Fibroblast of lung (primary cell): ENCODE results near the gene F13A1. TPM values are rescaled to one million over a fixed set of nuclear protein-coding genes. Genes with fewer than 3 reads are reported as not detected.

Experiments
- DNase-seq, 2 donors: peaks; one replicate each; pipeline versions ENCODE4 v3.0.0 to v3.0.0-alpha.2; 2010; ENCODE audit warnings: low read depth in 2 of 2
- H2AFZ ChIP-seq: 2 replicates; pipeline ENCODE4 v1.5.1; 2012; ENCODE audit warnings: low read length, control low read depth, inconsistent platforms
- H3K27ac ChIP-seq: 2 replicates; pipeline ENCODE4 v1.5.1; 2011; ENCODE audit warnings: low read length, control low read depth; ENCODE audit not compliant: insufficient read depth
- H3K27me3 ChIP-seq: 2 replicates; pipeline ENCODE4 v1.5.1; 2011; ENCODE audit warnings: mild to moderate bottlenecking, low read length; ENCODE audit not compliant: control insufficient read depth, insufficient read depth
- H3K36me3 ChIP-seq: 2 replicates; pipeline ENCODE4 v1.5.1; 2011; ENCODE audit warnings: low read length; ENCODE audit not compliant: control insufficient read depth, insufficient read depth
- H3K4me1 ChIP-seq: 2 replicates; pipeline ENCODE4 v1.5.1; 2011; ENCODE audit warnings: low read length; ENCODE audit not compliant: control insufficient read depth, insufficient read depth; ENCODE audit errors: extremely low read depth
- H3K4me2 ChIP-seq: 2 replicates; pipeline ENCODE4 v1.5.1; 2011; ENCODE audit warnings: low read length, control low read depth; ENCODE audit not compliant: insufficient read depth; ENCODE audit errors: extremely low read depth
- H3K4me3 ChIP-seq, 4 experiments: fragments of 200-600 bp in 1 of 4; sonication (generic) in 1 of 4; replicated peaks in 1 of 4; 2 replicates each; pipeline ENCODE4 v1.5.1; 2011 to 2016; ENCODE audit warnings: low read length in 4 of 4, low read depth in 3 of 4, mild to moderate bottlenecking in 3 of 4, control low read depth in 2 of 4, inconsistent platforms in 1 of 4, mixed read lengths in 1 of 4; ENCODE audit not compliant: insufficient read depth in 1 of 4; ENCODE audit errors: control extremely low read depth in 1 of 4
- H3K79me2 ChIP-seq: 2 replicates; pipeline ENCODE4 v1.5.1; 2012; ENCODE audit warnings: mild to moderate bottlenecking, low read length, inconsistent platforms; ENCODE audit not compliant: control insufficient read depth, insufficient read depth
- H3K9ac ChIP-seq: 2 replicates; pipeline ENCODE4 v1.5.1; 2011; ENCODE audit warnings: mild to moderate bottlenecking, low read length, control low read depth; ENCODE audit not compliant: insufficient read depth
- H3K9me3 ChIP-seq: 2 replicates; pipeline ENCODE4 v1.5.1; 2012; ENCODE audit warnings: low read depth, low read length; ENCODE audit not compliant: control insufficient read depth, insufficient read depth
- H4K20me1 ChIP-seq: 2 replicates; pipeline ENCODE4 v1.5.1; 2011; ENCODE audit warnings: low read length; ENCODE audit not compliant: control insufficient read depth, insufficient read depth; ENCODE audit errors: extremely low read depth
- EZH2 ChIP-seq: IDR thresholded peaks from 2 replicates; pipeline ENCODE4 v1.5.1; 2012; ENCODE audit warnings: low read length, control low read depth, mild to moderate bottlenecking; ENCODE audit errors: missing control alignments
- polyA plus RNA-seq, 2 donors: library from polyadenylated mRNA; depleted of rRNA in 1 of 2; stranded (reverse) in 1 of 2; unstranded in 1 of 2; fragments of >200 nt; gene quantifications; 2 replicates each; pipeline ENCODE4 v1.2.1, GENCODE V29; 2011 to 2012; ENCODE audit warnings: missing spikeins in 1 of 2
- total RNA-seq: library from RNA; depleted of rRNA; stranded (reverse); fragments of >200 nt; gene quantifications from 2 replicates; pipeline ENCODE4 v1.2.1, GENCODE V29; 2014
- TF ChIP-seq, protein P1 (sequence below), 2 donors: IDR thresholded peaks in 1 of 2; conservative IDR thresholded peaks in 1 of 2; 1 replicate in 1 of 2; 2 replicates in 1 of 2; pipeline ENCODE4 v1.5.1; 2011 to 2012; ENCODE audit warnings: low read length in 2 of 2, control low read depth in 1 of 2, inconsistent platforms in 1 of 2, low read depth in 1 of 2, mild to moderate bottlenecking in 1 of 2

The F13A1 gene
- total and polyA plus RNA-seq, 2 donors (not counting 1 experiment from before 2014, with no cell fraction given), result not detected

DNA sequence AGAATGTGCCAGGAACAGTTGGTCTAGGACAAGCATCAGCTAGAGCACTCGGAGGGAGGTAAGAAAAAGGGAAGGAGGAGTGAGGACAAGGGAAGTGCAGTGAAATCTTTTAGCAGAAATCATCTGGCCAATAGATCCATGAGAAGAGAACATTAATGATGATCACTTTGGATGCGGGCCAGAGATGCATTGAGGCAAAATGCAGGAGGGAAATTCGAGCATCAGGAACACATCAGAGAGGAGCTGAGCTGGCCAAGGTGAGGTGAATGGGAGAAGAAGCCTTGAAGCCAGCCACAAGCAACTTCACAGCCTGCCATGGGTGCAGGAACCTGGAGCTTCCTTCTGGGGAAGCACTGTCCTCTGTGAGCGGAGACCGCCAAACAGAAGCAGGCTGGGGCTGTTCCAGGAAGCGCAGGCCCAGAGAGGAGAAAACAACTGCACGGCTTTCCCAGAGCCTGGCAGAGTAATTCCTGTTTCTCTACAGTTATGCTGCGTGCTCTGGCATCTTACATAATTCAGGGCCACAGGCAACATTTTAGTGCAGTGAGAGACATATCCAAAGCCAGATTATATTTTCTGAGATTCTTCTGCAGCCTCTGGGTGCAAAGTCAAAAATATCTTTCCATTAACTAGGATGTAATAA is 143.8 kb downstream of the F13A1 start:
- Histone ChIP-seq H3K27me3 (no peaks in the 10 kb centered on the region), H2AFZ (no peak overlapping the region), H3K4me1 (no peaks in the 10 kb centered on the region), H4K20me1 (no peaks in the 10 kb centered on the region), H3K79me2 (no peaks in the 10 kb centered on the region), H3K4me2 (no peak overlapping the region), H3K27ac (no peak overlapping the region), H3K9ac (no peak overlapping the region), H3K9me3 (no peaks in the 10 kb centered on the region), H3K4me3 (no peak overlapping the region), H3K36me3 (no peaks in the 10 kb centered on the region)
- TF ChIP-seq, protein P1, sequence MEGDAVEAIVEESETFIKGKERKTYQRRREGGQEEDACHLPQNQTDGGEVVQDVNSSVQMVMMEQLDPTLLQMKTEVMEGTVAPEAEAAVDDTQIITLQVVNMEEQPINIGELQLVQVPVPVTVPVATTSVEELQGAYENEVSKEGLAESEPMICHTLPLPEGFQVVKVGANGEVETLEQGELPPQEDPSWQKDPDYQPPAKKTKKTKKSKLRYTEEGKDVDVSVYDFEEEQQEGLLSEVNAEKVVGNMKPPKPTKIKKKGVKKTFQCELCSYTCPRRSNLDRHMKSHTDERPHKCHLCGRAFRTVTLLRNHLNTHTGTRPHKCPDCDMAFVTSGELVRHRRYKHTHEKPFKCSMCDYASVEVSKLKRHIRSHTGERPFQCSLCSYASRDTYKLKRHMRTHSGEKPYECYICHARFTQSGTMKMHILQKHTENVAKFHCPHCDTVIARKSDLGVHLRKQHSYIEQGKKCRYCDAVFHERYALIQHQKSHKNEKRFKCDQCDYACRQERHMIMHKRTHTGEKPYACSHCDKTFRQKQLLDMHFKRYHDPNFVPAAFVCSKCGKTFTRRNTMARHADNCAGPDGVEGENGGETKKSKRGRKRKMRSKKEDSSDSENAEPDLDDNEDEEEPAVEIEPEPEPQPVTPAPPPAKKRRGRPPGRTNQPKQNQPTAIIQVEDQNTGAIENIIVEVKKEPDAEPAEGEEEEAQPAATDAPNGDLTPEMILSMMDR (conservative IDR thresholded peaks at IDR 0.05 in 1 of 2, IDR thresholded peaks at IDR 0.05 in 1 of 2; ENCODE audit: low read depth in 1 of 2, low read length in 2 of 2), result no peak
- no peak for TF ChIP-seq EZH2
- DNase-seq, result no peak

DNA sequence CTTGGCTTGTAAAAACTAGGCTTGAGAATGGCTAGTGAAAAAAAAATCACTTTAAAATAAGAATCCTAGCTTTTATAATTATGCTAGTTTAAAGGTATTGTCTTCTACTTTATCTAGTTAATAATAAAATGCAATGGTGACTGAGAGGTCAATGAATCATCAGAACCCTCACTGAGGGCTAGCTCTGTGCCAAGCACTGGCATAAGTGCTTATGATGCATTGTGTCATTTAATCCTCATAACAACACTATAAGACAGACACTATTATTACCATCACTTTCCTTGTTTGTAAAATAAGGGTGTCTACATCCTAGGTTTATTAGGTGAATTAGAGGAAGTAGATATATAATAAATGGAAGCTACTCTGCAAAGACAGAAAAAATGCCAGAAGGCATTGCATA is 144.3 kb downstream of the F13A1 start:
- Histone ChIP-seq H3K27ac (no peak overlapping the region), H3K9me3 (no peaks in the 10 kb centered on the region), H3K4me3 (no peak overlapping the region), H3K9ac (no peak overlapping the region), H4K20me1 (no peaks in the 10 kb centered on the region), H3K27me3 (no peaks in the 10 kb centered on the region), H3K79me2 (no peaks in the 10 kb centered on the region), H3K4me2 (no peak overlapping the region), H3K36me3 (no peaks in the 10 kb centered on the region), H2AFZ (no peak overlapping the region), H3K4me1 (no peaks in the 10 kb centered on the region)
- TF ChIP-seq, protein P1 (conservative IDR thresholded peaks at IDR 0.05 in 1 of 2, IDR thresholded peaks at IDR 0.05 in 1 of 2; ENCODE audit: low read depth in 1 of 2, low read length in 2 of 2), result no peak
- TF ChIP-seq EZH2, result no peak
- no peak for DNase-seq

DNA sequence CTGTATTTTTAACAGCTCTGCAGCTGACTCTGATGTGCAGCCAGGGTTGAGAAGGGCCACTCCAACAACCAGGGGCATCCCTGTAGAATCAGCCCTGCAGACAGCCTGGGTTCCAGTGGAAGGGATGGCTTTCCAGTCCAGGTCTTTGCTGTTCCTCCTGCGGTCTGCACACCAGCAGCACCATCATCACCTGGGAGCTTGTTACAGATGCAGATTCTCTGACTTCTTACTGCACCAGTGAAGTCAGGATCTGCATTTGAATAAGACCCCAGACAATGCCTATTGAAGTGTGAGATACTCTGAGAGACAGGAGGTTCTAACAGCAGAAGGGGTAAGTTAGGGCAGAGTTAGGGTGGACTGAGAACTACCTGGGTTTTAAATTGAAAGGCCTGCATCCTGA is 151.3 kb downstream of the F13A1 start:
- DNase-seq, result no peak
- no peaks in the 10 kb centered on the region for H3K79me2 ChIP-seq
- no peaks in the 10 kb centered on the region for H3K9me3 ChIP-seq

More for the DNA sequence above, 151.3 kb downstream of the F13A1 start:
- Histone ChIP-seq H3K27ac (no peak overlapping the region), H3K4me3 (no peak overlapping the region), H4K20me1 (no peaks in the 10 kb centered on the region), H3K4me1 (no peaks in the 10 kb centered on the region), H3K9ac (no peak overlapping the region), H3K4me2 (no peak overlapping the region), H3K36me3 (no peaks in the 10 kb centered on the region), H3K27me3 (no peaks in the 10 kb centered on the region), H2AFZ (no peak overlapping the region)
- TF ChIP-seq, protein P1 (conservative IDR thresholded peaks at IDR 0.05 in 1 of 2, IDR thresholded peaks at IDR 0.05 in 1 of 2; ENCODE audit: low read depth in 1 of 2, low read length in 2 of 2), result no peak
- TF ChIP-seq EZH2, result no peak
